ENCODE data around the gene CAPZA2.

The CAPZA2 gene

DNA sequence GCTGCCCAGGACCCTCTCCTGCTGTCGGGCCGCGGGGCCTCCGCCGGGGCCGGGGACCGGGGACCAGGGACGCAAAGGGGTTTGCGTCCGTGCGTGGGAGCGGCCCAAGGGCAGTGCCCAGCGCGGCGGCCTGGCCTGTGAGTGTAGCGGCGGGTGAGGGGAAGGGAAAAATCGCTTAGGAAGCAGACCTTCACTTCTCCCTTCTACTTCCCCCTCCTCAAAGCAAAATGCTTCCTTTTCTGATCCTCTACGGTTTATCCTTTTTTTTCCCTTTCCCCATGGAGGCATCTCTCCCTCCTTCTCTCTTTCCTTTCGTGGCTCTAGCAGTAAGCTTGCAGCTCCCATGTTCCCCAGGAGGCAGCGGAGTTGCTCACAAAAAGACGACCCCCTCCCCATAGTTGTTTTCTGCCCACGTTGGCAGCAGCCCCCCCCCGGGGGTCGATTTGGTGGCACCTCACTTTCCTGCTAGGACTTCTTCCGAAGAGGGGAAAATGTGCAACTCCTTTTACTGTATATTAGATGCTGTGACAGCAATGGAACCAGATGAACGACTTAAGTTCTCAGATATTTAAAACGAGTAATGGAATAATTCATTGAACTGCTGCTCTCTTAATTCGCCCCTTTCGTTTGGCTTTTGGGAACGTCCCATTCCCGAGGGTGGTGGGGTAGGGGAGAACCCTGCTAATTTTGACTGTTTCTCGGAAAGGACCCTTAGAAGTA lies 724 bp downstream of the CAPZA2 start:
- peak in 1 of 2 donors; percentile 70 for DNase-seq

DNA sequence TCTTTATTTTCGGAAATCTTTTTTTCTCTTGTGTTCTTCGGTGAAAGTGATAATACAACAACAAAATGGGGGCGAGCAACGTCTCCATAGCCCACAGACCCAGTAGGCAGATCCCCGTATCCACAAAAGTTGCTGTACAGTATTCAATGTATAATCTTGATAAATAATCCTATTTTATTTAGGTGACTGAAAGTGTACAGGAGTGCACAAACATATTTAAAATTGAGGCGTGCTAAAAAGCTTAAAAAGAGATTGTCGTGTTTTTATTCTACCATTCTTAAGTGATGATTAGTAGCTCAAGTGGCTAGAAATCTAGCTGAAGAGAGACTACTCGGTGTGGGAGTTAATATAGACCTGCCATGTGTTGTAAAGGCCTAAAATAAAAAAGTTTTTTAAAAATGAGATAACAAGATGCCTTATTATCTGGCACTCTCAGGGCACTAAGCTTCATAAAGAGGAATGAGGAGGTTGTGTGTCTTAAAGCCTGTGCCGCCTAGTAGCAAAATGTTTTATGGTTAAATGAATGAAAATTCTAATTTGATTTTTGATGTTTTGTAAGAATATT lies 1.6 kb downstream of the CAPZA2 start:
- DNase-seq: no peak

DNA sequence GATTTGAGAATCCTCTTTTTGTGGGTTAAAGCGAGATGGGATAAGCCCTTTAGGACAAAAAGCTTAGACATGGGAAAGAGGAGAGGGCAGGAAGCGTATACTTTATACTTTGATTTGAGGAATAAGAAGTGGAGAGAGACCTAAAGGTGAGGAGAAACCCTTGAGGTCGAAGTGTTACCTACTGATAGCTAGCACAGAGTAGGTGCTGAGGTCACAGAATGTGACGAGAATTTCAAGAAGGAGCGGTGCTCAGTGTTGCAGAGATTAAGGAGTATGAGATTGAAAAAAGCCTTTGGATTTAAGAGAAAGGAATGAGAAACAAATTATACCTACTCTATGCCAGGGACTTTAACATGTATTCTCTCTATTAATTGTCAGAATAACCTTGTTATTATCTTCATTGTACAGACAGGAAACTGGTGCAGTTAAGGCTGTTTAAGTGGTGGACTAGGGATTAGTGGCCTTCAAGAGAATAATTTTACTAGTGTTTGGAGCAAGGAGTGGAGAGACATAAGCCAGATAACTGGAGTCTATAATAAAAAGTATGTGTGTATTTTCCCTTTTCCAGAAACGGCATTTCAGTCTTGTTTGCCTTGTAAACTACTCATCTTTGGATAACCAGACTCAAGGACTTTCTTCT lies 8.8 kb downstream of the CAPZA2 start:
- DNase-seq: no peak

DNA sequence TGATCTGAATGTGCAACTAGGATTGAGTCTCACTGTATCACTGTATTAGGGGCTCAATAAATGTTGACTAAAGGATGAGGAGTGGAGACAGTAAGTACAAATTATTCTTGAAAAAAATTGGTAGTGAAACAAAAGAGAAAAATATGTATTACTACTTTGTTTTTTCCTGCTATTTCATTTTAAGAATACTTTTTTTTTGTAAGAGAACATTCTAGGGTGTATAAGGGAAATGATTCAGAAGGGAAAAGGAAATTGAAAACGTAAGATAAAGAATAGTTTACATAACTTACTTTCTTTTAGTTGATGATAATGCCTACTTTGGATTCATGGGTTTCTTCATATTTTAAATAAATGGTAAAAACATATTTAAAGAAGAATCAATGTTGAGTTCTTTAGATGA lies 9.6 kb downstream of the CAPZA2 start:
- DNase-seq: no peak

DNA sequence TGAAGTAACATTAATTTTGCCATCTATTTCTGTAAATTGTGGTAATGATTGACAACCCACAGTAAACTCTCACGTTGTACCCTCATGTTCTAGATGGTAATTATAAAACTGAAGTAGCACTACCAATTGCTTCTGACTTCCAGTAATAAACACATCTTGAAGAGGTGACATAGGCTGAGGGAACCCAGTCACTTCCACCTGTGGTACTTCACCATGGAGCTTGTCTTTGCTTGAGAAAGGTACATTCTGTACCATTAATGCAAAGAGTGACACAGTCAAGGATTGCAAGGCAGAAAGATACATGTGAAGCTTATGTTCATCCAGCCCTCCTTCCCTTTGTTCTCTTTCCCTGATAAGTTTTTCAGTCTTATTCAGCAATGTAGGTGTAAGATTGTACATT lies 11.2 kb downstream of the CAPZA2 start:
- no peak for DNase-seq

DNA sequence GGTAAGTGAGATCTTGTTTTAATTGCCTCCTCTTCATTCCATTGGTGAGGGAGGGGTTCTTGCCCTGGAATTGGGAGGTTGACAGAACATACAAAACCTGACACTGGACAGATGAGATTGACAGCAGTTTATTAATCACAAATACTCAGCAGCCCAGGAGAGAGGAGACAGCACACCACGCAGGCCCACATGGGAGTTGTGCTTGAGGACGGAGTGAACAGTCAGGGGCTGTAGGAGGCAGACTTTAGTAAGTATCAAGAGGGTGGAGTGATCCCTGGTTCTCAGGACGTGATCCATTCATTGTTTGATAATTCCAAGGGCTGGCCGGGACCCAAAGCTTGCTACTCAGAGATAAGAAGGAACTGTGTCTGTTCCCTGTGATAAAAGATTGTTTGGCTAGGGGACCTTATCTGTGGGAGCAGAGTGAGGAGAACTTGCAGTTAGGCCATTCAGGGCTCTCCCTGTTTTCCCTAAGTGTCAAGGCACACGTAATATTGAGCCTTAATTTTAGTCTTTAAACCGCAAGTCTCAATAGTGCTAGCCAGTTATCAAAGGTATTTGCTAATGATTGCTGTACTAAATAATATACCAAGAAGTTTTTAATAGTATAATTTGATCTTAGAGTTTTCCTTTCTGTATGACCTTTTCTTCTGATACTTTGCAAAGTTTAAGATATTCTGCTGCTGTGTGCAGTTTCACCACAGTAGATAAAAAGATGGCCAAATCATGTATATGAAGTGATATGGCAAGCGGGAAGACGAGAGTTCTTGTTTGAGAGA lies 14.5 kb downstream of the CAPZA2 start:
- DNase-seq: no peak

DNA sequence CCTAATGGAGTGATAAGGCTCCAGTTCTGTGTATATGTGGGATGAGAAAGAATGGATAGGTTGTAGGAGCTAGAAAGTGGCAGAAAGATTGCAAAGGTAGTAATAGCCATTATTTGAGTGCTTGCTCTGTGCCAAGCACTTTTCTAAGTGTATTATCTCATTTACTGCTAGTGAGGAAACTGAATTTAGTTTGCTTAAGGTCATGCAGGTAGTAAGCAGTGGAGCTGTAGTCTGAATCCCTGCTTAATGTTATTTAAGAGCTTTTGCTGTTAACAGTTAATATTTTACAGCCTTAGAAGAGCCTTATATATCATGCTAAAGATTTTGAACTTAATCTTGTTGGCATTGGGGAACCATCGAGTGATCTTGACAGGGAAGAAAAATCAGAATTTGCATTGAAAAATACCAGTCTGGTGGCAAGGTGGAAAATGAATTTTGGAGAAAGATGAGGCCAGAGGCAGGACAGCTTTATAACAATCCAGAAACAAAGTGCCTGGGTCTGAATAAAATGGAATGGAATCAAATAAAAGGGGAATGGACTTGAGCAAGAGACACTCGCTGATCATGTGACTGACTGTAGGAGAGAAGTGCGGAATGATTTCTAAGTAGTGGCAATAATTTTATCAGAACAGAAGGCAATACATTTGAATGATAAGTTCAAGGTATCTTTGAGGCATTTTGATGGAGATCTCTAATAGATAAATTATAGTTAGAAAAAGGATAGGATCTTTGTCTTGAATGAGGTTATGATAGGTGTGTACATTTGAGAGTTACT lies 15.2 kb downstream of the CAPZA2 start:
- no peak for DNase-seq

DNA sequence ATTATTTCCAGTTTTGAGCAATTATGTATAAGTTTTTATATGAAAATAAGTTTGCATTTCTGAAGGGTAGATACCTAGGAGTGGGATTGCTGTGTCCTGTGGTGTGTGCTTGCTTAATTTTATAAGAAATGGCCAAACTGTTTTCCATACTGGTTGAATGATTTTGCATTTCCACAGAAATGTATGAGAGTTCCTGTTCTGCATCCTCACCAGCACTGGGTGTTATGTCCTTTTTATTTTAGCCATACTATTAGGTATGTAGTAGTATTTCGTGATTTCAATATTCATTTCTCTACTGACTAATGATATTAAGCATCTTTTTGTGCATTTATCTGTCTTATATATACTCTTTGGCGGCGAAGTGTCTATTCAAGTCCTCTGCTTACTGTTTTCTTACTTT lies 22.3 kb downstream of the CAPZA2 start:
- DNase-seq: no peak

DNA sequence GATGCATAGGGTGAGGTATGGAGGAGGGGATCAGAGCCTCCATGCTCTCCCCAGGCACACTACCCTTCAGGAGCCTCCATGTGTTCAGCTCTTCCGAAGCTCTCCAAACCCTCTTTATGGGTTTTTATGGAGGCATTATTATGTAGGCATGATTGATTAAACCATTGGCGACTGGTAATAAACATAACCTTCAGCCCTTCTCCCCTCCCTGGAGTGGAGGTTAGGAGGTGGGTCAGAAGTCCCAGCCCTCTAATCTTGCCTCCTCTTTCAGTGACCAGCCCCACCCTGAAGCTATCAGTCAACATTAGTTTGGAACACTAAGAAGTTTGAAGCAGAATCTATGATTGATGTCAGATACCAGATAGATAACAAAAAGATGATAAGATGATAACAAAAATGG lies 23.3 kb downstream of the CAPZA2 start:
- no peak for DNase-seq

DNA sequence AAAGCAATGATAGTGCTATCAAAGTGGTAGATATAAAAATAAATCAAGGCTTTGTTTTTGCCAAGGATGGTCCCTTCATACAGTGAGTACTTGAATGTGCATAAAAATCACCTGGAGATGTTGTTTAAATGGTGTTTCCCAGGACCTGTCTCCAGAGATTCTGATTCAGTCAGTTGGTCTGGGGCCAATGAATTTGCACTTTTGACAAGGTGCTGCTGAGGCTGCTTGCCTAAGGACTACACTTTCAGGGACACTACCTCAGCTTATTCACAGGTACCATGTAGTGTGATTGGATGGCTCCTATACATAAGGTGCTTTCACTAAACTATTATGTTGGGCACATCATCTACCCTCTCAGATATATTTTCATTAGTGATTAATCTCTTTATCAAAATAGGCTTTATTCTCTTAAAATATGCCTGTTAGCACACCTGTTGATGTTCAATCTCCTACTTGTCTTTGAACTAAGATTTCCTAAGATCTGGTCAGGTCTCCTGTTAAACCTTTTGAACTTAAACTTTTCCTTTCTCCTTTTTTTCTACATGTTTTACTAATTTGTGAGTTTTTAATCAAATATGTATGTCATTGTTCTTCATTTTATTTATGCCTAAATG lies 24.3 kb downstream of the CAPZA2 start:
- no peak for DNase-seq

DNA sequence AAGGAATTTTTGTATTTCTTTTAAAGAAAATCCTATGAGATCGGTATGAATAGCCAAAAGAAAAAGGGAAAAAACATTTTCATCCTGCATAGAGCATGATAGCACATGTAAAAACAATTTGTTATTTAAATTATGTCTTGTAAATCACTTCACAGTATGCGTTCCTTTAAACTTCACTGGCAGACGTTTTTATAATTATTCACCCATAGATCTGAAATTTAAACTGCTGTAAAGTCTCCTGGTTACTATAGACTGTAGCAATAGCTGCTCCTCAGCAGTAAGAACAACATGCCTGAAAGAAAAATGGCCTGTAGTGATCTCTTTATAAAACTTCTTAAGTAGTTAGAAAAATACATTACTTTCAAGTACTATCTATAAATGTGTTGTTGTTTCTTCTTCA lies 26.5 kb downstream of the CAPZA2 start:
- DNase-seq: no peak

DNA sequence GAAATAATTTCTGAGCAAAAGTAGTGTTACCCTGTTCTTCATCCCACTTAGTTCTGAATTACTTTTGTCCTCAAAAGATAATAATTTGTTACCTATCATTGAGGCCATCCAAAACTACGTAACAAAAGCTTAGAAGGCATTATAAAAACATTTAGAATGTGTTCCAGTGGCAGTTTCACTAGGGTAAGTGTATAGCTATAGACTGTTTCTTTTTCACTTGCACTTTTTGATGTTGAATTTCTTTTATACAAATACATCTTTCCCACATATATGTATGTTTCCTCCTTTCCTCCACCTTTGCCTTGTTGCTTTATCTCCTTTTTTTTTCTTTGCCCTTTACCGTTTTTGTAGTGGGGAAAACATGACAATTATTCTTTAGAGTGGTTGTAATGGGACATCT lies 33.5 kb downstream of the CAPZA2 start:
- DNase-seq: no peak

DNA sequence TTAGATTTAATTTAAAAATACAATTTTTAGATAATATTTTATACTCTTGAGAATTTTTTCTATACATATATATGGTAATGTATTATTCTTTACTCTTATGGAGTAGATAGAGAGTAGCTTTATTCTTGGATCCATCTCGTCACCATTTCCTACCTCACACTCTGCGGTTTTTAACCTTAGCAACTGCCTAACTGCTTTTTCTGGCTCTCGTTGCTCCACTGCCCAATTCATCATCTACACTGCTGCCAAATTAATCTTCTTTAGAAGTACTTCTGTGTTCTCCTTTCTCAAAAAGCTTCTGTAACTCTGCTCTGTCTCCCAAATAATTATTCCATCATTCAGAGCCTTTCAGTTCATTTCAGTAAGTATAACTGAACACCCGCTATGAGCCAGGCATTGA lies 35.3 kb downstream of the CAPZA2 start:
- no peak for DNase-seq

DNA sequence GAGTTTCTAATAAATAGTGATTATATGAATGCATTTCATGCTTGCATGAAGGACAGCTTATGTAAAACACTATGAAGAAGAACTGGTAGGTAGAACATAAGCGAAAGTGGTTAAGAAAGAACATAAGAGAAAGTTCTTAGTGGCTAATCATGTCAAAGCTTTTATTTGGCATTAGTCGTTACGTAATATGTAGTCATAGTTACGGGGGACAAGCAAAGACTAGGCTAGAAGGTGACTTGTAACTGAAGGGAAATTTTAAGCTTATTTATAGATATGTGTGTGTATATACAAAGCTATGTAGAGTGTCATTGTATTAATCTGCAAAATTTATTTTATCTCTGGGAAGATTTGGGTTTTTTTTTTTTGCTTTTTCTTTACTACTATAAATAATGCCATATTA lies 36.9 kb downstream of the CAPZA2 start:
- DNase-seq: peak in 1 of 2 donors; percentile 6

DNA sequence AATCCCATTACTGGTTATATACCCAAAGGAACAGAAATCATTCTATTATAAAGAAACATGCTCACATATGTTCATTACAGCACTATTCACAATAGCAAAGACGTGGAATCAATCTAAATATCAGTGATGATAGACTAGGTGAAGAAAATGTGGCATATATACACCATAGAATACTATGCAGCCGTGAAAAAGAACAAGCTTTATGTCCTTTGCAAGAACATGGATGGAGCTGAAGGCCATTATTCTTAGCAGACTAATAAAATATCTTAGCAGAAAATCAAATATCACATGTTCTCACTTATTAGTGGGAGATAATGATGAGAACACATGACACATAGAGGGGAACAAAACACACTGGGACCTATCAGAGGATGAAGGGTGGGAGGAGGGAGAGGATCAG lies 38.8 kb downstream of the CAPZA2 start:
- no peak for DNase-seq

DNA sequence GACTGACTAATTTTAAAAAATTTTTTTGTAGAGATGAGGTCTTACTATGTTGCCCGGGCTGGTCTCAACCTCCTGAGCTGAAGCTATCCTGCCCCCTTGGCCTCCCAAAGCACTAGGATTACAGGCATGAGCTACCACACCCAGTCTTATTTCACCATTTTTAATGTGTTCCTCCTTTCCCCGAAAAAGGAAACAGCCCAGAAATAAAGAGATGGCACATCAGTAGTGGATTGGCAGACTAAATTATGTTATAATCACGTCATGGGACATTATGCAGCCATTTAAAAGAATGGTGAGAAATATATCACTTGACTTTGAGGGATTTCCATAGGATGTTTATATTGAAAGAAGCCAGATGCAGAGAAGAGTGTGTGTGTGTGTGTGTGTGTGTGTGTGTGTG lies 40.5 kb downstream of the CAPZA2 start:
- DNase-seq: peak; percentile 41 to 82

DNA sequence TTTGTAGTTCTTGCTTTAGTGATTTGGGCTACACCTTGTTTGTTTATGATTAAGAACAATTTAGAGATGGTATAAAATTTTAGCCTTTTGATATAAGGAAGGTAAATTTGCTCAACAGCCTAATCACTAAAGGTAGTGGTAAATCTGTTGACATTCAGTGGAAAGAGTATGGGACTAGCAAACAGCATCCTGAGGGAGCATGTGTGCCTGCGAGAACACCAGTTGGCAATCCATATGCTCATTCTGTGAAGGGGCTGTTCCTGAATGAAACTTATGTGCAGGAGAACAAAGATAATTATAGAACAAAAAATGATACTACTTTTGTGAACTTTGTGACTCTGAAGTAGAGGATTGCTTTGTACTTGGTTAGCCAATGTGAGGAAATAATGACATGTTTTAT lies 44.0 kb downstream of the CAPZA2 start:
- no peak for DNase-seq

DNA sequence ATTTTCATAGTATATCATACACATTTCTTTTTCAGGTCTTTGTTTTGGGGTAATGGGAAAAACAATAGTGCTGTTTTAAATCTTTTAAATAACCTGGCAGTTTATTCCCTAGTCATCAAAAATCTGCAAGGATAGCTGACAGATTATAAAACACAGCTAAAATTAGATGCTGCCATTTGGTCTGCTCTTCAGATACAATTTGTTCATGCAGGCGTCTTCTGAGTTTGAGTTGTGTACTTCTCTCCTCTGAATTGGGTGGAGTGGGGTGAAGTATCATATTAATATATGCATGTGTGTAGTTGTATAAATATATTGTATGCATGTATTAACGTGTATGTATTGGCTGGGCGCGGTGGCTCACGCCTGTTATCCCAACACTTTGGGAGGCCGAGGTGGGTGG lies 48.0 kb downstream of the CAPZA2 start:
- DNase-seq: no peak

DNA sequence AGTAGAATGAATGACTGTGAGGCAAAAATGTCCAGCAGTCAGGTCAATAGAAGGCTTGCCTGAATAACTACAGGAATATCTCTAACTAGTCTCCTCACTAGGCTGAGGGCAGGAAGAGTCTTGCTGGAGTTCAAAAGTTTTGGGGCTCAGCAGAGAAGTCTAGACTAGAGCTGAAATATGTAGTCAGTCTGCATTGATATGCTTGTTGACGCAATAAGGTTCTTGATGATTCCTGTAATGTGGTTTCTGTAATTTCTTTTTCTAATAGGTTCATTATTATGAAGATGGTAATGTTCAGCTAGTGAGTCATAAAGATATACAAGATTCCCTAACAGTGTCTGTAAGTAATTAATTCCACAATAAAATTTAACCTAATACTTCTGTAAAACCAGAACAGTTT lies 49.4 kb downstream of the CAPZA2 start:
- DNase-seq: no peak

DNA sequence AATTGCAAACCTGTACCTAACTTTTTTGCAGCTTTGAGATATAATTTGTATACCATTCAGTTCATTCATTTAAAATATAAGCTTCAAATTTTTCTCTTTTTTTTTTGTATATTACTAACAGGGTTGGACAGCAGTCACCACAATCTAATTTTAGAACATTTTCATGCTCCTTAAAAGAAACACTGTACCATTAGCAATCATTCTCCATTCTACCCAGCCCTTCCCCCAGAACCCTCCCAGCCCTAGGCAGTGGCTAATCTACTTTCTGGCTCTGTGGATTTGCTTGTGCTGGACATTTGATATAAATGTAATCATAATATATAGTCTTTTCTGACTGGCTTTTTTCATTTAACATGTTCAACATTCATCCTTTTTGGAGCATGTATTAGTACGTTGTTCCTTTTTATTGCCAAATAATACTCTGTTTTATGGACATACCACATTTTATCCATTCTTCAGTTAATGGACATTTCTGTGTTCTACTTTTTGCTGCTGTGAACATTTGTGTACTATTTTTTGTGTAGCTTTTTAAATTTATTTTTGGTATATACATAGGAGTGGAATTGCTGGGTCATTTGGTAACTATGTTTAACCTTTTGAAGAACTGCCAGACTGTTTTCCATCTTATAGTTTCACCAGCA lies 50.0 kb downstream of the CAPZA2 start:
- no peak for DNase-seq

DNA sequence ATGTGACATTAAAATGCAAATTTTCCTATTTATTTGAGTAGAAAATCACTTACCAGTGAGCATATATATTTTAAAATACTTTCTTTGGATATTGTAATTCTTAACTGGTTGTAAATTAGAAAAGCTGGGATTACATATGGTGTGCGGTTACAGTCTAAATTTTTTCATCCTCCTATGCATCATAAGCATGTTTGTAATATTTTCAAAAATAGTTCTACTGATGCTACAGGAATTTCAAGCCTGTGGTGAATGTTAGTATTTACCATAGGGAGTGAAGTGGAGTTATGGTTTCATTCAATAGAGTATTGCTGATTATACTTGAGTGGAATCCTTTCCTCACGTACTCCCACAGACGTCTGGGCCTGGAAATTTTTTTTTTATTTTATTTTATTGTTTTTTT lies 56.3 kb downstream of the CAPZA2 start:
- no peak for DNase-seq

DNA sequence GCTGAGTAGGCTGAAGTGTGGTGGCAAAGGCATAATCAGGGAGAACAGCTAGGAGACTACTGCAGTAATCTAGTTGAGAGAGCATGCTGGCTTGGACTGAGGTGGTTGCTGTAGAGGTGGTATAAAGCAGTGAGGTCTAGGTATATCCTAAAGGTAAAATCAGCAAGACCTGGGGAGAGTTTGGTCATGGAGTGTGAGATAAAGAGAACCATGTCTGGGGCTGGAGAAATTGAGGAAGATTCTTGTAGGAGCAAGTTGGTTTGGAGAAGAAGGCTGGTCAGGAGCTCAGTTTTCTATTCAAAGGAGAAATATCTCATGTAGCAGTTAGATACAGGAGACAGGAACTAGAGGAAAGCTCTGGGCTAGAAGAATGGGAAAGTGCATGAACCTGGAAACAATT lies 58.0 kb downstream of the CAPZA2 start:
- no peak for DNase-seq
